ENCODE data around the gene NUP214.
"Not testable (repeated sequence)": the region's sequence is repeated elsewhere in the genome, so short reads cannot be mapped to it uniquely, and the experiment has no call there.

Gene NUP214

GRCh38 chr9:131258698-131259431 is 133.5 kb downstream of the NUP214 start:
- no peak for DNase-seq (ENCODE audit: low read depth in 2 of 2, low spot score in 1 of 2)

DNA sequence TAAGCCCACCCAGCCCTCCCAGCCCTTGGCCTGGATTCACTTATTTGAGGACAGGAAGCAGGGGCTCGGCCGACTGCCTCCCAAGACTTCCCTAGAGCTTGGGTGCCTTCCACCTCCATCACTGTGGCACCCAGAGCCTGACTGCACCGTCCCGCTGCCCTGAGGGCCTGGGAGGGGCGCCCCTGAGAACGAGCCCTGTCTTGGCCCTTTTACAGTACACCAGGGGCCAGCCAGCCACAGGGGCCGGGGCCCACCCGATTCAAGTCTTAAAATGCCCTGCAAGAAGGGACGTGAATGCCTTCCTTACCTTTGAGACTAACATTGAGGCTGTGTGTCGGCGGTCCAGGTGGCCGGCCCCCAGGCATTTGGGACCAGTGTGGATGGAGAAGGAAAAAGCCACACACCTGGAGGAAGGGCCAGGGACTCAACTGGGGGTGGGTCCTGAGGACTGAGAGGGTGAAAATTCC is 134.1 kb downstream of the NUP214 start:
- DNase-seq (ENCODE audit: low read depth in 2 of 2, low spot score in 1 of 2) = no peak

DNA sequence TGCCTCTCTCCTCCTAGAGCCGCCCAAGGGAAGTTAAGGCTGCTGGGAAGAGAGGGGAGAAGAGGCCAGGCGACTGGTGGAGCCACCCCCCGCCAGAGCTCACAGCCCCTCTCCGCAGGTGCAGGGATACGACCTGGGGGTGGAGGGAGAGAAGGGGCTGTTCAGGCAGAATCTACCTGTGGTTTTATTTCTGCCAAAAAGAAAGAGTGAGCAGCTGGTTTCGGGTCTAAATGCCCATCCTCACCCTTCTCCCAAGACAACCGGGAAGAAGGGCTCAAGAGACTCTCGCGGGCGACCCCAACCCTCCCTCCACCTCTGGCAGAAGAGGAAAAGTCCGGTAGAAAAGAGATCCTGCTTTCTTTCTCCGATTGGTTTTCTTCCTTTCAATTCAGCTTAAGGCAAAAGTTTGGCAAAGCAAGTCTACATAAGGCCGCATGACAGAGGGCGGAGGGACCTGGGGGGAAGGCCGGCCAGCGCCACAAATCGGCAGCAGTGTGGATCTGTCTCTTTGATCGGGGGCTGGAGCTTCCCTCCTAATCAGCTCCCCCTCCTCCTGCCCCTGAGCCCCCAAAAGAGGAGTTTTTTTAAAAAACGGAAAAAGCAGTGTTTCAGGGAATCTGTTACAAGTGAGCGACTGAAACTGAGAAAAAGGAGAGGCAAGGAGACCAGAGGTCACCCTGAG is 134.7 kb downstream of the NUP214 start:
- DNase-seq (ENCODE audit: low read depth in 2 of 2, low spot score in 1 of 2) = no peak

DNA sequence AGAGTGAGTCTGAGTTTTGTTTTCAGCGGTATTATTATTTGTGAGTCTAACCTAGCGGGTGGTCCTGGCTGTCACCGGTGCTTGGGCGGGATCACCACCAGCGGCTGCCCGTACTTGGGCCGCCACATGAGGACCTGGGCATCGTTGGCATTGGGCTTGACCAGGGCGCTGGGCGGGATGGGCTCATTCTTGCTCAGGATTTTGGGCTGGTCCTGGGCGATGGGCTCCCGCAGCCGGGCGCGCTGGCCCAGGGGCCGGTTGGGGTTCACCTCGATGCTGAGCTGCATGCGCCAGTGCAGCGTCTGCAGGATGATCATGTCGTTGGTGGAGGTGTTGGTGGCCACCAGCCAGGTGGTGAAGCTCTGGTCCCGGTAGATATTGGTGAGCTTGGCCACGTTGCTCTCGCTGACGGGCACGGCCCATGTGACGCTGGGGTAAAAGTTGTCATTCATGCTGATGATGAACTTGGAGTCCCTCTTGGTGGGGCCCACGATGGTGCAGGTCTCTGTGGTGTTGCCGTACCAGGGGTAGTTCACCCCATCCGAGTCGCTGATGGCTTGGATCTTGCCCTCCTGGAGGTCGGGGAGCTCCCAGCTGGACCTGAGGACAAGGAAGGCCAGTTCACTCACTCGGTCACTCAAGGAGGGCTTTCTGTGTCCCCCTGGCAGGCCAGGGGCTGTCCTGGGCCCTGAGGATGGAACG is 135.5 kb downstream of the NUP214 start:
- DNase-seq (ENCODE audit: low read depth in 2 of 2, low spot score in 1 of 2) = no peak

DNA sequence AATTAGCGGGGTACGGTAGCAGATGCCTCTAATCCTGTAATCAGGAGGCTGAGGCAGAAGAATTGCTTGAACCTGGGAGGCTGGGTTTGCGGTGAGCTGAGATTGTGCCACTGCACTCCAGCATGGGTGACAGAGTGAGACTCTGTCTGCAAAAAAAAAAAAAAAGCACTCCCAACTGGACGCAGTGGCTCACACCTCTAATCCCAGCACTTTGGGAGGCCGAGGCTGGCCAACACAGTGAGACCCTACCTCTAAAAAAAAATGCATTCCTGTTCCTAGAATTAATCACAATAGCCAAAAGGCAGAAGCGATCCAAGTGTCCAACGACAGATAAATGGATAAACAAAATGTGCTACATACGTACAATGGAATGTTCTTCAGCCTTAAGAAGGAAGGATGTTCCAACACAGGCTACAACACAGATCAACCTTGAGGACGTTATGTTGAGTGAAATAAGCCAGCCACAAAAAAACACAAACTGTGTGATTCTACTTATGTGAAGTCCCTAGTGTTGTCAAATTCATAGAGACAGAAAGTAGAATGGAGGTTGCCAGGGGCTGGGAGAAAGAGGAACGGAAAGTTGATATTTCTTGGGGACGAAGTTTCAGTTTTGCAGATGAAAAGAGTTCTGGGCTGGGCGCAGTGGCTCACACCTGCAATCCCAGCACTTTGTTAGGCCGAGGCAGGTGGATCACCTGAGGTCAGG is 137.1 kb downstream of the NUP214 start:
- DNase-seq (ENCODE audit: low read depth in 2 of 2, low spot score in 1 of 2) = no peak

- not testable (repeated sequence) for DNase-seq (ENCODE audit: low read depth in 2 of 2, low spot score in 1 of 2)
Observed at GRCh38 chr9:131263033-131263343, 137.6 kb downstream of the NUP214 start.

DNA sequence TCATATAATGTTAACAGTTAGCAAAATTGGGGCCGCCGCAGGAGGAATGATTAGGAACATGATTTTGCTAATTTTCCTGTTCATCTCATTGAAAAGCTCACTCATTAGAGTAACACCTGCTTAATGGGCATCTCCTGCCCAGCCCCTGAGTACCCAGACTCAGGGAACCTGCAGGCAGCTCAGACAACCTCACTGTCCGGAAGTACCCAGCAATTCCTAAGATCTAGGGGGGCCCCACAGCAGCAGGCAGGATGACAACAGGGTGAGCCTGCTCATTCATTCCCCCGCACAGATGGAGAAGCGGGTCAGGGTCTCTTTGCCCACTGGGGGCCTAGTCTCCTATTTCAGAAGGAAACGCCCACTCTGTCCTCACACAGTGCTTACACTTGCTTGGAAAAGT is 138.3 kb downstream of the NUP214 start:
- no peak for DNase-seq (ENCODE audit: low read depth in 2 of 2, low spot score in 1 of 2)

DNA sequence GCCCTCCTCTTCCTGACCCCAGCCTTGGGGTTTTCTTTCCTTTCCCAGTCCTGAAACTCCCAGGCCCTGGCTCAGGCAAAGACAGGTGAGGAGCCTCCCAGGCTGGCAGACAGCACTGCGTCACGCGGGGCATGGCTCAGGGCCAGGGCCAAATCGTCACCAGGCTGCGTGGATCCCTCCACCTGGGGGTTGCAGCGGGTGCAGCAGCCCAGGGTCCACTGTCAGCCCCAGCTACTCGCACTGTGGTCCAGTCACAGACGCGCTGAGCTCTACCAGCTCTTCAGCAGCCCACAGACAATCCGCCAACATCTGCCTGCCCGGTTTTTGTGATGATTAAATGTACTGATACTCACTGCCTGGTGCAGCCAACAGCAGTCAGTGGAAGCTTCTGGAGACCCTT is 138.8 kb downstream of the NUP214 start:
- DNase-seq (ENCODE audit: low read depth in 2 of 2, low spot score in 1 of 2) = no peak

- DNase-seq (ENCODE audit: low read depth in 2 of 2, low spot score in 1 of 2) = no peak
Observed at GRCh38 chr9:131266266-131267229, 141.2 kb downstream of the NUP214 start.

- no peak for DNase-seq (ENCODE audit: low read depth in 2 of 2, low spot score in 1 of 2)
Observed at GRCh38 chr9:131270171-131271015, 145.0 kb downstream of the NUP214 start.

GRCh38 chr9:131271016-131271273 is 145.6 kb downstream of the NUP214 start:
- DNase-seq (ENCODE audit: low read depth in 2 of 2, low spot score in 1 of 2) = not testable (repeated sequence)

GRCh38 chr9:131271506-131271931 is 146.1 kb downstream of the NUP214 start:
- DNase-seq (ENCODE audit: low read depth in 2 of 2, low spot score in 1 of 2) = no peak

DNA sequence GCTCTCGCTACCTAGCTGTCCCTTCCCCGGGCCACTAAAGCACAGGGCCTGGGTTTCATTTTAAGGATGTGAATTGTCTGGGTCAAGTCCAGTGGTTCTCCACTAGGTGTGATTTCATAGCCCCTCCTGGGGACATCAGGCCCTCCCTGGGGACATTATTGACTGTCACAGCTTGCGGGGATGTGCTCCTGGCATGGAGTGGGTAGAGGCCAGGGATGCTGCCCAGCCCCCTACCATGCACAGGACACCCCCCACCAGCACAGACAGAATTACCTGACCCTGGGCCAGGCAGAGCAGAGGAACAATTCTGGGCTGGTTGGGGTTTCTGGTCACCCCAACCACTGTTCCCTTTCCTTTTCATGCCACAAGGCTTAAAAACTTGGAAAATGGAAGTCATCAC is 146.8 kb downstream of the NUP214 start:
- DNase-seq (ENCODE audit: low read depth in 2 of 2, low spot score in 1 of 2) = no peak

GRCh38 chr9:131273146-131273855 is 147.9 kb downstream of the NUP214 start:
- no peak for DNase-seq (ENCODE audit: low read depth in 2 of 2, low spot score in 1 of 2)

DNA sequence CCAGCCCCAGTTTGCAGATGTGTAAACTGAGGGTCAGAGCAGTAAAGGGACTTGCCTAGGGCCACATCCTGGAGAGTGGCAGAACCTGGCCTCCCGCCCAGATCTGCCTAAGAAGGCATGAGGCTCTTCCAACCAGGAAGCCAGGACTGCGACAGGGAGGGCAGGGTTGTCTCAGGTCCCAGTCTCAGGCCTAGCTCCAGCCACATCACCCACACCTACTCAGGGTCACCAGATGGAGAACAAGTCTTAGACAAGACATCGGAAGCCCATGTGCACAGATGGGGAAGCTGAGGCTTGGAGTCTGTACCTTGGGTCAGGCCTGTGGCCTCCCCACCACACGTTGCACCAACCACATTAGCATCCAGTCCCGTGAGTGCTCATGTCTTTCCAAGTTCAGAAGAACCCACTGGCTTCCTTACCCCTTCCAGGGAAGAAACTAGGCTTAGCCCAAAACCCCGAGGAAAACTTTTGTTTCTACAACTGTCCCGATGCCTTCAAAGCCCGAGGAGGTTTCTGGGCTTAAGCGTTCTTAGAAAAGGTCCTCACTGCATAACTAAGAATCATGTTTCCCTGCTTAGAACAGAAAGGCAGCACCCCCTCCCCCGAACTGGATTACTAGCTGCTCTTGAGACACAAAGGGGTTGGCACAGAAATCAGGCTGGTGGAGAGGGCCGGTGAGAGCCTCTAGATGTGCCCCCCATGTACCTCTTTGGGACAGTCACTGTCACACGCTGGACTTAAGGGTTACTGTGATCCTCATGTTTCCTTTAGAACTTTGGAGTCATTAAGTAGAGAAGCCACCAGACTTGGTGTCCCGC is 148.7 kb downstream of the NUP214 start:
- DNase-seq (ENCODE audit: low read depth in 2 of 2, low spot score in 1 of 2) = no peak

DNA sequence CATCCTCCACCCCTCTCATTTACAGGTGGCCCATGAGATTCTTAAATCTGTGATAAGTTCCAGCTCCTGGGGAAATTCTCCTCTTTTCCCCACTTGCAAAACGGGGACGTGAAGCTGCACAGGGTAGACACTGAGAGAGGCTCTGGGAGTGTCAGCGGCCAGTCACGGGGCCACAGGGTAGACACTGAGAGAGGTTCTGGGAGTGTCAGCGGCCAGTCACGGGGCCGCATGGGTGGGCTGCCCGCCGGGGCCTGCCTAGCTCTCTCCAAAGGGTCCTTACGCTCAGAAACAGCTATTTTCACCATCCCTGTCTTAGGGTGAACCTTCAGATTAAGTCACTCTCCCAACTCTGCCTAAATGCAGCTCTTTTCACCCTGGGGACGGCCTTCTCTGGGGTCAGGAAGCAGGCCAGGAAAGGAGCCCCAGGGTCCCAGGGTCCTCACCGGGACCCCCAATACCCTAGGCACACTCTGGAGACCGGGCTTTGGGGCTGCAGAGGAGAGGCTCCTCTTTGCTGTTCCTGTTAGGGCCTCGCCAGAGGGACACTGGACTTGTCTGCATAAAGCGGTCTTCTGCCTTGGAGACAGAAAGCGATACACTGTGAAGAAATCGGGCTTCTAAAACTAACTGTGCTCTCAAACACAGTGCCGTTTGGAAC is 149.4 kb downstream of the NUP214 start:
- no peak for DNase-seq (ENCODE audit: low read depth in 2 of 2, low spot score in 1 of 2)

DNA sequence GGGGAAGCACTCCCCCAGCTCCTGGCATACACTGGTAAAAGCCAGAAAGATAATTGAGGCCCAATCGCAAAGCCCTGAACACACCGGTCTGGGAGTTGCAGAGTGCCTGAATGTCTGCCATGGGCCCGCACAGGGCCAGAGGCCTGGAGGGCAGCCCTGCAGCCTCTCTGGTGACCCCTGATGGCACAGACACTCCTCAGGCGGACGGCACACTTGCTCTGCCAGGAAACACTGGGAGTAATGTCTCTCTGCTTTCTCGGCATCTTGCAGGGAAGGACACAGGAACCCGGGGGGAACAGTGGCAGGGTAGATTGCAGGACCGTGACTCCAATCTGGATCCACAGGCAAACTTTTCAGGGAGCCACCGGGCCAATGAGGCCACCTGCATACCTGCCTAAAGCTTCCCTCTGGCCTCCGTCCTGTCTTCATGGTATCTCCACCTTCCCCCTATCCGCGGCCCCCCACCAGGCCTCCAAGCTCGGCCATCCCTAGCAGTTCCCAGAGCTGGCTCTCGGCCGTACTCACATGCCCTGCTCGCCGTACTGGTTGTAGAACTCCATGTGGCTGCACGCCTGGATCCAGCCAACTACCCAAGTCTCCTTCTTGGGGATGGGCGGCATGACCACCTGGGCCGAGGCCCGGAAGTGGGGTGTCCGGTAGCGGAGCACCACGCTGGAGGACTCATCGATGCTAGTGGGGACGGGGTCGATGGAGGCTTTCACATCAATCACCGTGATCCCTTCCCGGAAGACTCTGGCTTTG is 150.1 kb downstream of the NUP214 start:
- DNase-seq (ENCODE audit: low read depth in 2 of 2, low spot score in 1 of 2) = no peak
